ENCODE results near the gene CFP.

CFP gene

GRCh38 chrX:47578692-47579091, 51.0 kb downstream of the CFP start:
- TF ChIP-seq ZFX (IDR thresholded peaks at IDR 0.05) (no peak), CTCF (conservative IDR thresholded peaks at IDR 0.05) (no peak)
- no peak overlapping the region for H3K27ac ChIP-seq

- no peak for TF ChIP-seq CTCF (conservative IDR thresholded peaks at IDR 0.05)
- no peak for TF ChIP-seq ZFX (IDR thresholded peaks at IDR 0.05)
- no peak overlapping the region for H3K27ac ChIP-seq
These were observed 51.8 kb downstream of the CFP start for GRCh38 chrX:47577901-47578300.

- no peak for TF ChIP-seq ZFX (IDR thresholded peaks at IDR 0.05)
- no peak for TF ChIP-seq CTCF (conservative IDR thresholded peaks at IDR 0.05)
- H3K27ac ChIP-seq, result no peak overlapping the region
These were observed 52.3 kb downstream of the CFP start for GRCh38 chrX:47577424-47577823.

- no peak overlapping the region for H3K27ac ChIP-seq
- TF ChIP-seq CTCF (conservative IDR thresholded peaks at IDR 0.05) (no peak), ZFX (IDR thresholded peaks at IDR 0.05) (no peak)
These were observed 53.5 kb downstream of the CFP start for GRCh38 chrX:47576021-47576898.

- H3K27ac ChIP-seq, result no peak overlapping the region
- TF ChIP-seq ZFX (IDR thresholded peaks at IDR 0.05) (no peak), CTCF (conservative IDR thresholded peaks at IDR 0.05) (no peak)
These were observed 55.0 kb downstream of the CFP start for GRCh38 chrX:47574547-47575301.

- TF ChIP-seq ZFX (IDR thresholded peaks at IDR 0.05) (no peak), CTCF (conservative IDR thresholded peaks at IDR 0.05) (no peak)
- no peak overlapping the region for H3K27ac ChIP-seq
These were observed 55.6 kb downstream of the CFP start for GRCh38 chrX:47574076-47574546.

Data from C4-2B (cell line).